K562 (cell line): ENCODE measurements around the gene MRM2. TPM values are rescaled to one million over a fixed set of nuclear protein-coding genes. Genes with fewer than 3 reads are reported as not detected.

ENCODE experiments used
- GATAD2A ChIP-seq: fragments of 450-650 bp; IDR thresholded peaks from 2 replicates; pipeline ENCODE4 v1.6.1; 2017
- HDAC3 ChIP-seq: fragments of 450-650 bp; IDR thresholded peaks from 2 replicates; pipeline ENCODE4 v1.6.1; 2018; ENCODE audit warnings: borderline replicate concordance, mild to moderate bottlenecking, moderate library complexity; ENCODE audit not compliant: partially characterized antibody
- KAT2B ChIP-seq: IDR thresholded peaks from one replicate; pipeline ENCODE4 v1.6.1; 2012; ENCODE audit warnings: low read depth, mild to moderate bottlenecking, control low read depth, inconsistent platforms, low read length, moderate library complexity
- KHSRP ChIP-seq: fragments of 450-650 bp; IDR thresholded peaks from 2 replicates; pipeline ENCODE4 v1.6.1; 2017
- MIER1 ChIP-seq: fragments of 450-650 bp; IDR thresholded peaks from 2 replicates; pipeline ENCODE4 v1.6.1; 2016; ENCODE audit warnings: antibody characterized with exemption, mild to moderate bottlenecking, low read depth
- MTA3 ChIP-seq: fragments of 450-650 bp; formaldehyde crosslinking; IDR thresholded peaks from 2 replicates; pipeline ENCODE4 v1.6.1; 2017; ENCODE audit warnings: mild to moderate bottlenecking, borderline replicate concordance
- POLR3A ChIP-seq: IDR thresholded peaks from 2 replicates; pipeline ENCODE4 v1.6.1; 2011; ENCODE audit warnings: borderline replicate concordance, mild to moderate bottlenecking, moderate library complexity; ENCODE audit not compliant: insufficient read length, insufficient read depth; ENCODE audit errors: extremely low read depth
- polyA plus RNA-seq, 8 experiments: library from polyadenylated mRNA; depleted of rRNA in 4 of 8; stranded (reverse) in 5 of 8; unstranded in 3 of 8; fragments of >200 nt; fragmentation: Nextera tagmentation in 2 of 8; fragmentation: Illumina TruSeq in 1 of 8; extraction: Ambion mirVana in 2 of 8; extraction: Trizol in 1 of 8; gene quantifications; 2 replicates each; pipeline versions ENCODE4 v1.2.1 to v1.2.3, GENCODE V29; 2011 to 2014; ENCODE audit warnings: inconsistent platforms in 1 of 8, missing spikeins in 1 of 8
- total RNA-seq, 7 experiments: library from RNA; depleted of rRNA in 6 of 7; stranded (reverse); fragments of >200 nt in 6 of 7; fragmentation: Illumina TruSeq in 2 of 7; extraction: Trizol in 2 of 7; gene quantifications; 2 replicates each; pipeline versions ENCODE4 v1.2.1 to v1.2.3, GENCODE V29; 2011 to 2021; ENCODE audit warnings: low replicate concordance in 1 of 7
- TF ChIP-seq, protein P1 (sequence below): fragments of 250-450 bp; sonication (Bioruptor Pico); IDR thresholded peaks from 2 replicates; pipeline ENCODE4 v1.6.1; 2021; ENCODE audit warnings: mild to moderate bottlenecking
- TF ChIP-seq, protein P2 (sequence below): fragments of 200-400 bp; formaldehyde crosslinking; IDR thresholded peaks from 2 replicates; pipeline ENCODE4 v1.6.1; 2017; ENCODE audit warnings: mild to moderate bottlenecking, low read depth, low read length, moderate library complexity
- TF ChIP-seq, protein P3 (sequence below): fragments of 450-650 bp; IDR thresholded peaks from 2 replicates; pipeline ENCODE4 v1.6.1; 2016; ENCODE audit warnings: borderline replicate concordance
- TF ChIP-seq, protein P4 (sequence below): fragments of 450-650 bp; formaldehyde crosslinking; IDR thresholded peaks from 2 replicates; pipeline ENCODE4 v1.4.0; 2020; ENCODE audit warnings: mild to moderate bottlenecking, moderate library complexity
- TF ChIP-seq, protein P5 (sequence below): fragments of 200-800 bp; sonication (Bioruptor generic); IDR thresholded peaks from 2 replicates; pipeline ENCODE4 v1.6.1; 2016; ENCODE audit warnings: missing genetic modification characterization, missing compliant biosample characterization
- TF ChIP-seq, protein P6 (sequence below): fragments of 200-800 bp; sonication (Bioruptor generic); IDR thresholded peaks from 2 replicates; pipeline ENCODE4 v1.6.1; 2017; ENCODE audit warnings: missing genetic modification characterization, missing compliant biosample characterization

The MRM2 gene
- total and polyA plus RNA-seq, 9 of the 15 experiments (the other 6 are each of a cell fraction or from before 2014, with no cell fraction given): 32.4 to 116 (median 50.5) TPM

DNA sequence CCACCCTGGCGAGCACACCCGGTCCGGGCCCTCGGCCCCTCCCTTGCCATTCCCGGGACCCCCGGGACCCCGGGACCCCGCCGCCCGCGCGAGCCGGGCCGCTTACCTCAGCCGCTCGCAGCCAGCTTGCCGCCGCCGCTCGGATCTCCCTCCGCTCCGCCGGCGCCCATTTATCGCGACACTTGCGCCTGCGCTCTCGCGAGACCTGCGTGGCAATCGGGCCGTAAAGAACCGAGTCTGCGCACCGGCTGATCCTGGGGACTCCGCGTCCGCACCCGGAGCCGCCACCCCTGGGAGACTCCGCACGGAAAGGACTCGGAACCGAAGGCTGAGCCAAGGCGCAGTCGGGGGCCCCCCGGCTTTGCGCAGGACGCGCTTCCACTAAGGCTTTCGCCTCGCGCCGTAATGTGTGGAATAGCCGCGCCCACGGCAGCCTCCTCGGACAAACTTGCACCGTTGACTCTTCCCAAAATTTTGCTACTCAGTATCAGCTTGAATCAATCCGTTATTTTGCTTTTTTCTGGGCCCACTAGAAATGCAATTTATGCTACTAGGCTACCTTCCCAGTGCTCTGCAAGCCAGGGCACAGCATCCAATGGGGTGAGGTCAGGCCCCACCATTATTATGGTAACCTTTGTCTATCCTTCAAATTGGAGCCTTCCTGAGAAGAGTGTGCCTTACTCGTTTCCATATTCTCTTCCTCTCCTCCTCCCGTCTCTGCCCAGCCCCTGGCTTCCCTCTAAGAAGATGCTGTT lies 9.1 kb downstream of the MRM2 start, which contains the start of gene MAD1L1 (continued):
- no peak; the same call in 1 of the 2 replicates for TF ChIP-seq MIER1
- peak; percentile 78; the same call in 1 of the 2 replicates for TF ChIP-seq MTA3
- TF ChIP-seq, protein P1, sequence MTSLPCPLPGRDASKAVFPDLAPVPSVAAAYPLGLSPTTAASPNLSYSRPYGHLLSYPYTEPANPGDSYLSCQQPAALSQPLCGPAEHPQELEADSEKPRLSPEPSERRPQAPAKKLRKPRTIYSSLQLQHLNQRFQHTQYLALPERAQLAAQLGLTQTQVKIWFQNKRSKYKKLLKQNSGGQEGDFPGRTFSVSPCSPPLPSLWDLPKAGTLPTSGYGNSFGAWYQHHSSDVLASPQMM (CRISPR knock-in tag): no peak
- no peak for TF ChIP-seq POLR3A
- TF ChIP-seq KHSRP: no peak
- no peak for TF ChIP-seq HDAC3
- TF ChIP-seq, protein P2, sequence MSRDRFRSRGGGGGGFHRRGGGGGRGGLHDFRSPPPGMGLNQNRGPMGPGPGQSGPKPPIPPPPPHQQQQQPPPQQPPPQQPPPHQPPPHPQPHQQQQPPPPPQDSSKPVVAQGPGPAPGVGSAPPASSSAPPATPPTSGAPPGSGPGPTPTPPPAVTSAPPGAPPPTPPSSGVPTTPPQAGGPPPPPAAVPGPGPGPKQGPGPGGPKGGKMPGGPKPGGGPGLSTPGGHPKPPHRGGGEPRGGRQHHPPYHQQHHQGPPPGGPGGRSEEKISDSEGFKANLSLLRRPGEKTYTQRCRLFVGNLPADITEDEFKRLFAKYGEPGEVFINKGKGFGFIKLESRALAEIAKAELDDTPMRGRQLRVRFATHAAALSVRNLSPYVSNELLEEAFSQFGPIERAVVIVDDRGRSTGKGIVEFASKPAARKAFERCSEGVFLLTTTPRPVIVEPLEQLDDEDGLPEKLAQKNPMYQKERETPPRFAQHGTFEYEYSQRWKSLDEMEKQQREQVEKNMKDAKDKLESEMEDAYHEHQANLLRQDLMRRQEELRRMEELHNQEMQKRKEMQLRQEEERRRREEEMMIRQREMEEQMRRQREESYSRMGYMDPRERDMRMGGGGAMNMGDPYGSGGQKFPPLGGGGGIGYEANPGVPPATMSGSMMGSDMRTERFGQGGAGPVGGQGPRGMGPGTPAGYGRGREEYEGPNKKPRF: no peak
- TF ChIP-seq, protein P3, sequence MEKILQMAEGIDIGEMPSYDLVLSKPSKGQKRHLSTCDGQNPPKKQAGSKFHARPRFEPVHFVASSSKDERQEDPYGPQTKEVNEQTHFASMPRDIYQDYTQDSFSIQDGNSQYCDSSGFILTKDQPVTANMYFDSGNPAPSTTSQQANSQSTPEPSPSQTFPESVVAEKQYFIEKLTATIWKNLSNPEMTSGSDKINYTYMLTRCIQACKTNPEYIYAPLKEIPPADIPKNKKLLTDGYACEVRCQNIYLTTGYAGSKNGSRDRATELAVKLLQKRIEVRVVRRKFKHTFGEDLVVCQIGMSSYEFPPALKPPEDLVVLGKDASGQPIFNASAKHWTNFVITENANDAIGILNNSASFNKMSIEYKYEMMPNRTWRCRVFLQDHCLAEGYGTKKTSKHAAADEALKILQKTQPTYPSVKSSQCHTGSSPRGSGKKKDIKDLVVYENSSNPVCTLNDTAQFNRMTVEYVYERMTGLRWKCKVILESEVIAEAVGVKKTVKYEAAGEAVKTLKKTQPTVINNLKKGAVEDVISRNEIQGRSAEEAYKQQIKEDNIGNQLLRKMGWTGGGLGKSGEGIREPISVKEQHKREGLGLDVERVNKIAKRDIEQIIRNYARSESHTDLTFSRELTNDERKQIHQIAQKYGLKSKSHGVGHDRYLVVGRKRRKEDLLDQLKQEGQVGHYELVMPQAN: no peak
- TF ChIP-seq KAT2B: no peak
- TF ChIP-seq, protein P4, sequence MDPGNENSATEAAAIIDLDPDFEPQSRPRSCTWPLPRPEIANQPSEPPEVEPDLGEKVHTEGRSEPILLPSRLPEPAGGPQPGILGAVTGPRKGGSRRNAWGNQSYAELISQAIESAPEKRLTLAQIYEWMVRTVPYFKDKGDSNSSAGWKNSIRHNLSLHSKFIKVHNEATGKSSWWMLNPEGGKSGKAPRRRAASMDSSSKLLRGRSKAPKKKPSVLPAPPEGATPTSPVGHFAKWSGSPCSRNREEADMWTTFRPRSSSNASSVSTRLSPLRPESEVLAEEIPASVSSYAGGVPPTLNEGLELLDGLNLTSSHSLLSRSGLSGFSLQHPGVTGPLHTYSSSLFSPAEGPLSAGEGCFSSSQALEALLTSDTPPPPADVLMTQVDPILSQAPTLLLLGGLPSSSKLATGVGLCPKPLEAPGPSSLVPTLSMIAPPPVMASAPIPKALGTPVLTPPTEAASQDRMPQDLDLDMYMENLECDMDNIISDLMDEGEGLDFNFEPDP (CRISPR knock-in tag): no peak
- TF ChIP-seq, protein P5, sequence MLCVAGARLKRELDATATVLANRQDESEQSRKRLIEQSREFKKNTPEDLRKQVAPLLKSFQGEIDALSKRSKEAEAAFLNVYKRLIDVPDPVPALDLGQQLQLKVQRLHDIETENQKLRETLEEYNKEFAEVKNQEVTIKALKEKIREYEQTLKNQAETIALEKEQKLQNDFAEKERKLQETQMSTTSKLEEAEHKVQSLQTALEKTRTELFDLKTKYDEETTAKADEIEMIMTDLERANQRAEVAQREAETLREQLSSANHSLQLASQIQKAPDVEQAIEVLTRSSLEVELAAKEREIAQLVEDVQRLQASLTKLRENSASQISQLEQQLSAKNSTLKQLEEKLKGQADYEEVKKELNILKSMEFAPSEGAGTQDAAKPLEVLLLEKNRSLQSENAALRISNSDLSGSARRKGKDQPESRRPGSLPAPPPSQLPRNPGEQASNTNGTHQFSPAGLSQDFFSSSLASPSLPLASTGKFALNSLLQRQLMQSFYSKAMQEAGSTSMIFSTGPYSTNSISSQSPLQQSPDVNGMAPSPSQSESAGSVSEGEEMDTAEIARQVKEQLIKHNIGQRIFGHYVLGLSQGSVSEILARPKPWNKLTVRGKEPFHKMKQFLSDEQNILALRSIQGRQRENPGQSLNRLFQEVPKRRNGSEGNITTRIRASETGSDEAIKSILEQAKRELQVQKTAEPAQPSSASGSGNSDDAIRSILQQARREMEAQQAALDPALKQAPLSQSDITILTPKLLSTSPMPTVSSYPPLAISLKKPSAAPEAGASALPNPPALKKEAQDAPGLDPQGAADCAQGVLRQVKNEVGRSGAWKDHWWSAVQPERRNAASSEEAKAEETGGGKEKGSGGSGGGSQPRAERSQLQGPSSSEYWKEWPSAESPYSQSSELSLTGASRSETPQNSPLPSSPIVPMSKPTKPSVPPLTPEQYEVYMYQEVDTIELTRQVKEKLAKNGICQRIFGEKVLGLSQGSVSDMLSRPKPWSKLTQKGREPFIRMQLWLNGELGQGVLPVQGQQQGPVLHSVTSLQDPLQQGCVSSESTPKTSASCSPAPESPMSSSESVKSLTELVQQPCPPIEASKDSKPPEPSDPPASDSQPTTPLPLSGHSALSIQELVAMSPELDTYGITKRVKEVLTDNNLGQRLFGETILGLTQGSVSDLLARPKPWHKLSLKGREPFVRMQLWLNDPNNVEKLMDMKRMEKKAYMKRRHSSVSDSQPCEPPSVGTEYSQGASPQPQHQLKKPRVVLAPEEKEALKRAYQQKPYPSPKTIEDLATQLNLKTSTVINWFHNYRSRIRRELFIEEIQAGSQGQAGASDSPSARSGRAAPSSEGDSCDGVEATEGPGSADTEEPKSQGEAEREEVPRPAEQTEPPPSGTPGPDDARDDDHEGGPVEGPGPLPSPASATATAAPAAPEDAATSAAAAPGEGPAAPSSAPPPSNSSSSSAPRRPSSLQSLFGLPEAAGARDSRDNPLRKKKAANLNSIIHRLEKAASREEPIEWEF (CRISPR knock-in tag): no peak
- no peak for TF ChIP-seq GATAD2A
- TF ChIP-seq, protein P6, sequence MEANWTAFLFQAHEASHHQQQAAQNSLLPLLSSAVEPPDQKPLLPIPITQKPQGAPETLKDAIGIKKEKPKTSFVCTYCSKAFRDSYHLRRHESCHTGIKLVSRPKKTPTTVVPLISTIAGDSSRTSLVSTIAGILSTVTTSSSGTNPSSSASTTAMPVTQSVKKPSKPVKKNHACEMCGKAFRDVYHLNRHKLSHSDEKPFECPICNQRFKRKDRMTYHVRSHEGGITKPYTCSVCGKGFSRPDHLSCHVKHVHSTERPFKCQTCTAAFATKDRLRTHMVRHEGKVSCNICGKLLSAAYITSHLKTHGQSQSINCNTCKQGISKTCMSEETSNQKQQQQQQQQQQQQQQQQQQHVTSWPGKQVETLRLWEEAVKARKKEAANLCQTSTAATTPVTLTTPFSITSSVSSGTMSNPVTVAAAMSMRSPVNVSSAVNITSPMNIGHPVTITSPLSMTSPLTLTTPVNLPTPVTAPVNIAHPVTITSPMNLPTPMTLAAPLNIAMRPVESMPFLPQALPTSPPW (CRISPR knock-in tag): 0 out of 2 replicates have a peak, but pooled peaks have one; percentile 39
